T-helper 1 cell (primary cell): ENCODE data around the gene ZXDC.

ENCODE experiments used
- DNase-seq, 5 donors: peaks; one replicate each; pipeline ENCODE4 v3.0.0-alpha.2; 2012 to 2020
- total RNA-seq, 4 donors: gene quantifications; one replicate each; lab custom pipeline; 2026; lab: John Stamatoyannopoulos, UW

ZXDC gene
- 77.1 to 89.0 (median 83.7) reads per million in 4 donors for total RNA-seq

- DNase-seq, result peak; percentile 88 to 95 (median 91)
These were observed at the start of gene ZXDC for GRCh38 chr3:126475413-126476114. Gene ZXDC (minus strand): TSS chr3:126475891. CDS start chr3:126475865, 26 bp downstream.

- no peak for DNase-seq
These were observed 49.6 kb upstream of the ZXDC start for GRCh38 chr3:126525091-126525852.

GRCh38 chr3:126524429-126524988 lies 48.8 kb upstream of the ZXDC start:
- no peak for DNase-seq

DNA sequence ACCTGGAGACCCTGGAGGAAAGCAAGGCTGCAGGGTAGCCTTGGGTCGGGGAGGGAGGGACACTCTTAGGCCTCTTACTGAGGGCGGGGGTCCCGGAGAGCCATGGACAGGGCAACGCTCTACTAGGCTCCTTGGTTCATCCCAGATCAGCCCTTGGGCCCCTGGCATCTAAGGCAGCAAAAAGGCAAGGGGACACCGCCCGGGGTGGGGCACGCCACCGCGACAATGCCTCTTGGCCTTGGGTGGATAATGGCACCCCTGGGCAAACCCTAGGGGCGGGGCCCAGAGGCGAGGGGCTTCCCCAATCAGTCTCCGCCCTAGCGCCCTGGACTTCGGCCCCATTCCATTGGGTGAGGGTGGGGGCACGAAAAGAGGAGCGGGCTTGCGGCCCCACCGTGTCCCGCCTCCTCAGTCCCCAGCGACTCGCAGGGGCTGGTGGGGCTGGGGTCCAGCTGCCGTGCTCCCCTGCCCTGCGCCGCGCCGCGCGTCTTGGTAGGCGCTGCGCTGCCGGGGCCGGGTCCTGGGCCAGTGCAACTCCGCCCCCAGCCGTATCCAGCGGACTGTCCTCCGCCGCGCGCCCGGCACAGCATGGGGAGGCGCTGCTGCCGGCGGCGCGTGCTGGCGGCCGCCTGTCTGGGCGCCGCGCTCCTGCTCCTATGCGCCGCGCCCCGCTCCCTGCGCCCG lies 48.2 kb upstream of the ZXDC start, which contains the start of gene CHST13:
Gene CHST13, plus strand, starts transcription at position 411 of the 684 bp plus-strand sequence. Its CDS starts 178 bp downstream, at position 589.
- no peak for DNase-seq

- peak in 1 of 5 donors; percentile 33 for DNase-seq
These were observed 46.7 kb upstream of the ZXDC start for GRCh38 chr3:126522363-126522788.

DNA sequence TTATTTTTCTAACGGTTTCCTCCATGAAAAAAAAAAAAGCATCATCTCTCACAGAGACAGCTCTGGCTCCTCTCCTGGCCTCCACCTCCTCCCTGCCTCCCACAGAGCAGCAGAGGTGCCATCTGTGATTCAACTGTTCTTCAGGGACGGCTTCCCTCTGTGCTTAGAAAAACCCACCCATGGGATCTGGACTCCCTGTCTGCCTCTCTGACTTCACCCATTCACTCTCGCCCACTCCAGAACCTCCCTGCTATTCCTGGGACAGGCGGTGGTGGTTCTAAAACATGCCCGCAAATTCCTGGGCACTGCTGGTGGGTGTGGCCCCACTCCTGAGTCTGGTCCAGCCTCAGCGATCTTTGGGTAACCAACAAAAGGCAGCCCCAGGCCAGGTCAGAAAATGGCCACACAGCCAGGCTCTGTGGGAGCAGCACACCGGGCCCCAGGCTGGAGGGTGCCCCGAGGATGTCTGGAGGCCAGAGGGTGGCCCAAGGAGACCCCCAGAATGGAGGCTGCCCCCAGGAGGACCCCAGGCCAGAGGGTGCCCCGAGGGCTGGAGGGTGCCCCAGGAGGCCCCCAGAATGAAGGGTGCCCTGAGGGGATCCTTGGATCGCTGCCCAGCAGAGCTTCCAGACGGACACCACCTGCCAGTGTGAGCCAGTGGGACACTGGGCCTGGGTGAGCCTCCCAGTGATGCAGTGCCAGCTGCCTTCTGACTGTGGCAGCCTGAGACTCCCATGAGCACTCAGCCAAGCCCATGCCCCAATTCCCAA lies 45.6 kb upstream of the ZXDC start:
- no peak for DNase-seq

- no peak for DNase-seq
These were observed 44.1 kb upstream of the ZXDC start for GRCh38 chr3:126519506-126520455.

GRCh38 chr3:126518779-126519177 lies 43.1 kb upstream of the ZXDC start:
- no peak for DNase-seq

GRCh38 chr3:126517986-126518778 lies 42.5 kb upstream of the ZXDC start:
- DNase-seq, result no peak

GRCh38 chr3:126517291-126517951 lies 41.7 kb upstream of the ZXDC start, which contains the start of gene UROC1:
Gene UROC1 (minus strand): TSS chr3:126517773. CDS start chr3:126517719, 54 bp downstream.
- no peak for DNase-seq

DNA sequence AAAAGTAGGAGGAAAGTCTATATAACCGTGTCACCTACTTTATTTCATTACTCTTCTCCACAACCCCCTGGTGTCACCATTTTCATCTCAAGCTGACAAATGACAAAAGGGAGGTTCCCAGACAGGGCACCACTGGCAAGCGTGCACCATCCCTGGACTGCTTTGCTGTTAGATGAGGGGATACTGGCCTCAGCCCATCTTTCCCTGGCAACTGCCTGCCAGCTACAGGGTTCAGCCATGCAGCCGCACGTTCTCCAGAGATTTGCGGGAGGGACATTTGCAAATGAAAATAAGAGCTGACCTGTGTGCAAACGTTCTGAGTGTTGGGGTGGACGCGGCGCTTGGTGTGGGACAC lies 41.2 kb upstream of the ZXDC start:
- DNase-seq, result no peak

- DNase-seq, result no peak
These were observed 40.7 kb upstream of the ZXDC start for GRCh38 chr3:126516152-126516935.

GRCh38 chr3:126515066-126515706 lies 39.5 kb upstream of the ZXDC start:
- DNase-seq, result no peak

DNA sequence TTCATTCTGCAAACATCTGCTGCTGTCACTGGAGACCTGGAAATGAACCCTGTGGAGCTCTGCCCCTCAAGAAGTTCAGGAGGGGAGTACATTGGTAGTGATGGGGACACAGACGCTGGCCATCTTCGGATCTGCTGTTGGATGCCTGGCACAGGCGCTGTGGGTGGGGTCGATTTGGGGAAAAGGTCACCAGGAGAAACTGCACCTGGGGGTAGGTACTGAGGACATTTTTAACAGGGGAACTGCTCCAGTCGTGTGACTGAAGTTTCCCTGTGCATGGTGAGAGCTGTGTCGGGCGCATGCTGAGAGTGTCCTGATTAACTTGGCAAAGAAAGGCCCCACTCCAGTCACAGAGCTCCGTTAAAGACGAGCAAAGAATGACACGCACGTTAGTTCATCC lies 38.5 kb upstream of the ZXDC start:
- no peak for DNase-seq

- DNase-seq, result no peak
These were observed 37.4 kb upstream of the ZXDC start for GRCh38 chr3:126512916-126513650.

- DNase-seq, result no peak
These were observed 36.3 kb upstream of the ZXDC start for GRCh38 chr3:126512026-126512425.

DNA sequence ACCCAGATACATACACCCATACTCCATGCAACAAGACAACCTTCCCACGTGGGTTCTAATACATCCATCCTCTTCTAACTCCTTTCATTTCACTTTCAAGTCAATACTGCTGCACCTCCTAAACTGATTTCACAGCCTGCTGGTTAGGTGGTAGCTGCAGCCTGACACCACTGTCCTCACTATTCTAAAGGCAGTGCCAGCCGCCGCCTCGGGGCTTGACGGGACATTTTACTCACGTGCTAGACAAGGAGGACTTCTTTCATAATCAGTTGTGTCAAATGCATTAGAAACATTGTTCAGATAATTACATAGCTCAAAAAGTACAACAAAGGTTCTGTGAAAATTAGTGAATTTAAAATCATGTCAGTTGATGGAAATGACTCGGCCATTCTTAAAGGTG lies 35.6 kb upstream of the ZXDC start:
- DNase-seq, result no peak
